ENCODE measurements around the gene BDH1.
A peak's percentile ranks its signal among the peaks of the same experiment; 100 is the strongest.

BDH1 gene

GRCh38 chr3:197600796-197601565, 45.2 kb upstream of the BDH1 start:
- Histone ChIP-seq H3K9me3 (replicated peaks; ENCODE audit: insufficient read depth, low read length) (no peaks in the 10 kb centered on the region), H3K9ac (ENCODE audit: low read length) (no peak overlapping the region), H3F3A (ENCODE audit: insufficient read depth, low read length) (no peaks in the 10 kb centered on the region), H3K27me3 (replicated peaks; ENCODE audit: insufficient read depth, low read length) (no peaks in the 10 kb centered on the region), H3K4me2 (ENCODE audit: low read depth, low read length) (no peak overlapping the region), H3K79me2 (ENCODE audit: low read length) (no peaks in the 10 kb centered on the region), H4K20me1 (ENCODE audit: insufficient read depth, low read length) (no peaks in the 10 kb centered on the region), H3K4me3 (ENCODE audit: low read length) (no peak overlapping the region), H2AFZ (ENCODE audit: low read length) (no peak overlapping the region), H3K36me3 (replicated peaks; ENCODE audit: insufficient read depth, low read length) (no peaks in the 10 kb centered on the region), H3K27ac (ENCODE audit: low read length) (no peak overlapping the region), H3K4me1 (ENCODE audit: low read length) (peaks cover 4% of the 10 kb centered on the region), H3K9me2 (replicated peaks; ENCODE audit: insufficient read depth, low read length) (no peaks in the 10 kb centered on the region)
- no peak for DNase-seq
- TF ChIP-seq EZH2phosphoT487 (IDR thresholded peaks at IDR 0.05; ENCODE audit: low read length) (no peak), EZH2 (optimal IDR thresholded peaks at IDR 0.05; ENCODE audit: low read depth, low read length) (no peak)
- TF ChIP-seq, protein P1, sequence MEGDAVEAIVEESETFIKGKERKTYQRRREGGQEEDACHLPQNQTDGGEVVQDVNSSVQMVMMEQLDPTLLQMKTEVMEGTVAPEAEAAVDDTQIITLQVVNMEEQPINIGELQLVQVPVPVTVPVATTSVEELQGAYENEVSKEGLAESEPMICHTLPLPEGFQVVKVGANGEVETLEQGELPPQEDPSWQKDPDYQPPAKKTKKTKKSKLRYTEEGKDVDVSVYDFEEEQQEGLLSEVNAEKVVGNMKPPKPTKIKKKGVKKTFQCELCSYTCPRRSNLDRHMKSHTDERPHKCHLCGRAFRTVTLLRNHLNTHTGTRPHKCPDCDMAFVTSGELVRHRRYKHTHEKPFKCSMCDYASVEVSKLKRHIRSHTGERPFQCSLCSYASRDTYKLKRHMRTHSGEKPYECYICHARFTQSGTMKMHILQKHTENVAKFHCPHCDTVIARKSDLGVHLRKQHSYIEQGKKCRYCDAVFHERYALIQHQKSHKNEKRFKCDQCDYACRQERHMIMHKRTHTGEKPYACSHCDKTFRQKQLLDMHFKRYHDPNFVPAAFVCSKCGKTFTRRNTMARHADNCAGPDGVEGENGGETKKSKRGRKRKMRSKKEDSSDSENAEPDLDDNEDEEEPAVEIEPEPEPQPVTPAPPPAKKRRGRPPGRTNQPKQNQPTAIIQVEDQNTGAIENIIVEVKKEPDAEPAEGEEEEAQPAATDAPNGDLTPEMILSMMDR (IDR thresholded peaks at IDR 0.05; ENCODE audit: low read length): no peak

DNA sequence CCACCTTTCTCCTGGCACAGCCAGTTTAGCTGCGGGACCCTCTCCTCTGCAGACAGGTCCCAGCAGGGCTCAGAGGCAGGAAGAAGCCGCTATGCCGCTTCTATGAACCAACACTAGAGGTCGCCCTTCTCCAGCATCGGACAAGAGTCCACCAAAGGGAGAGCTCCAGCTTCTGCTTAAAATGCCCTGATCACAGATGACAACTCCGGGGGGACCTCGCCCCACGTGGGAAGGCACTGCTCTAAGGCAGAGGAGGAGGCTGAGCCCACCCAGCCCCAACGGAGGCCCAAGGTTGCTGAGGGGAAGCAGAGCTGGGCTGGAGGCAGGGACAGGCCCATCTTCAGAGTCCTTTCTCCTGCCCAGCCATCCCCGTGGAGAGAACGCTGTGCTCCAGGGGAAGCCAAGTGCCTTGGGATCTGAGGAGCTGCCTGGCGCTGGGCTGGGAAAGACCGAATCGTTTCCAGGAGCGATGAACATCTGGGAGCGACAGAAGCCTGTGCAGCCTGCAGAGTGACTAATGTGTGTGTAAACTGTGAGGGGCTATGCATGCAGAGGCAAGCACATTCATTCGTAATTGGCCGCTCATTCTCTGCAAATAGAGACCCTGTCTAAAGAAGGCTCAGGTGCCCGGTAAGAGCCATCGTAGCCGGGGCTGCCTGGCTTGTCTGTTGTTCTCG, 43.5 kb upstream of the BDH1 start:
- H3K9ac ChIP-seq (ENCODE audit: low read length): peak overlapping the region; percentile 7; the same call in 1 of the 2 replicates
- no peak overlapping the region for H3K27ac ChIP-seq (ENCODE audit: low read length)
- no peaks in the 10 kb centered on the region for H3K9me2 ChIP-seq (replicated peaks; ENCODE audit: insufficient read depth, low read length)
- no peaks in the 10 kb centered on the region for H3K9me3 ChIP-seq (replicated peaks; ENCODE audit: insufficient read depth, low read length)
- peak overlapping the region; percentile 53 for H3K4me2 ChIP-seq (ENCODE audit: low read depth, low read length)
- peak overlapping the region; percentile 7; the same call in 1 of the 2 replicates for H2AFZ ChIP-seq (ENCODE audit: low read length)
- no peak for TF ChIP-seq EZH2phosphoT487 (IDR thresholded peaks at IDR 0.05; ENCODE audit: low read length)
- TF ChIP-seq, protein P1 (IDR thresholded peaks at IDR 0.05; ENCODE audit: low read length): peak; percentile 99
- TF ChIP-seq EZH2 (optimal IDR thresholded peaks at IDR 0.05; ENCODE audit: low read depth, low read length): no peak
- H3K27me3 ChIP-seq (replicated peaks; ENCODE audit: insufficient read depth, low read length): no peaks in the 10 kb centered on the region
- DNase-seq: peak; percentile 85
- no peak overlapping the region for H3K4me3 ChIP-seq (ENCODE audit: low read length)
- no peaks in the 10 kb centered on the region for H3K36me3 ChIP-seq (replicated peaks; ENCODE audit: insufficient read depth, low read length)
- H4K20me1 ChIP-seq (ENCODE audit: insufficient read depth, low read length): no peaks in the 10 kb centered on the region
- no peaks in the 10 kb centered on the region for H3F3A ChIP-seq (ENCODE audit: insufficient read depth, low read length)
- H3K4me1 ChIP-seq (ENCODE audit: low read length): peaks cover 4% of the 10 kb centered on the region
- no peaks in the 10 kb centered on the region for H3K79me2 ChIP-seq (ENCODE audit: low read length)

GRCh38 chr3:197598404-197598980, 42.7 kb upstream of the BDH1 start:
- no peak for DNase-seq
- Histone ChIP-seq H3K9me2 (replicated peaks; ENCODE audit: insufficient read depth, low read length) (no peaks in the 10 kb centered on the region), H2AFZ (ENCODE audit: low read length) (no peak overlapping the region), H3K9me3 (replicated peaks; ENCODE audit: insufficient read depth, low read length) (no peaks in the 10 kb centered on the region), H3K36me3 (replicated peaks; ENCODE audit: insufficient read depth, low read length) (no peaks in the 10 kb centered on the region), H3K27ac (ENCODE audit: low read length) (no peak overlapping the region), H3K4me2 (ENCODE audit: low read depth, low read length) (peak overlapping the region; percentile 53; the same call in 1 of the 2 replicates), H3F3A (ENCODE audit: insufficient read depth, low read length) (no peaks in the 10 kb centered on the region), H3K4me3 (ENCODE audit: low read length) (no peak overlapping the region), H4K20me1 (ENCODE audit: insufficient read depth, low read length) (no peaks in the 10 kb centered on the region), H3K4me1 (ENCODE audit: low read length) (peaks cover 4% of the 10 kb centered on the region), H3K9ac (ENCODE audit: low read length) (no peak overlapping the region), H3K27me3 (replicated peaks; ENCODE audit: insufficient read depth, low read length) (no peaks in the 10 kb centered on the region), H3K79me2 (ENCODE audit: low read length) (no peaks in the 10 kb centered on the region)
- TF ChIP-seq EZH2 (optimal IDR thresholded peaks at IDR 0.05; ENCODE audit: low read depth, low read length) (no peak), EZH2phosphoT487 (IDR thresholded peaks at IDR 0.05; ENCODE audit: low read length) (no peak)
- TF ChIP-seq, protein P1 (IDR thresholded peaks at IDR 0.05; ENCODE audit: low read length): no peak

Measured in MM.1S (cell line).